Anterior cingulate cortex (tissue), 58 donors: ENCODE measurements around the gene ICAM2.

Experiments
- DNase-seq, 58 donors: peaks; one replicate each; lab custom pipeline; 2025; lab: John Stamatoyannopoulos, UW

Gene ICAM2

GRCh38 chr17:63998721-63999679, 21.4 kb downstream of the ICAM2 start:
- no peak for DNase-seq

- DNase-seq, result peak in 35 of 58 donors; percentile 3 to 77 (median 28)
Measured at GRCh38 chr17:63998050-63998720, 22.2 kb downstream of the ICAM2 start, which contains the start of gene PRR29. TSS of gene PRR29 (plus strand) at chr17:63998351. CDS start at chr17:63998365, 14 bp downstream.

- DNase-seq, result no peak
Measured at GRCh38 chr17:63997341-63998048, 22.9 kb downstream of the ICAM2 start.

GRCh38 chr17:63996430-63997182, 23.8 kb downstream of the ICAM2 start:
- DNase-seq, result no peak

- DNase-seq, result no peak
Measured at GRCh38 chr17:63995626-63996025, 24.8 kb downstream of the ICAM2 start.

- DNase-seq, result no peak
Measured at GRCh38 chr17:63993368-63993985, 27.0 kb downstream of the ICAM2 start.

- no peak for DNase-seq
Measured at GRCh38 chr17:63991611-63992010, 28.8 kb downstream of the ICAM2 start.

- DNase-seq, result no peak
Measured at GRCh38 chr17:63989622-63990345, 30.6 kb downstream of the ICAM2 start.

- peak in 1 of 58 donors; percentile 5 for DNase-seq
Measured at GRCh38 chr17:63988741-63989621, 31.5 kb downstream of the ICAM2 start.

GRCh38 chr17:63988127-63988478, 32.3 kb downstream of the ICAM2 start:
- DNase-seq, result no peak

GRCh38 chr17:63987221-63988126, 33.0 kb downstream of the ICAM2 start:
- DNase-seq, result no peak

- no peak for DNase-seq
Measured at GRCh38 chr17:63986821-63987220, 33.6 kb downstream of the ICAM2 start.

GRCh38 chr17:63985387-63986140, 34.9 kb downstream of the ICAM2 start:
- DNase-seq, result no peak

GRCh38 chr17:63984651-63985386, 35.6 kb downstream of the ICAM2 start:
- peak in 2 of 58 donors; percentile 8 to 17 for DNase-seq

GRCh38 chr17:63984236-63984635, 36.2 kb downstream of the ICAM2 start:
- DNase-seq, result peak in 2 of 58 donors; percentile 4 to 14
